B cell (primary cell): ENCODE data around the gene DCST2. TPM values are rescaled to one million over a fixed set of nuclear protein-coding genes. Genes with fewer than 3 reads are reported as not detected.

Source experiments
- ATAC-seq: fragments of 200-7000 bp; cut with Tn5 transposase; one replicate; pipeline ENCODE4 v1.10.0; 2021; ENCODE audit warnings: low read depth, mild to moderate bottlenecking, moderate number of reproducible peaks, moderate library complexity
- CTCF ChIA-PET: fragments of 350-600 bp; sonication (Branson Sonifier 250); formaldehyde crosslinking; loops from one replicate; lab custom pipeline; 2021; ENCODE audit warnings: antibody characterized with exemption, inconsistent platforms; lab: Charles Lee
- POLR2A ChIA-PET: fragments of 350-600 bp; sonication (Branson Sonifier 250); formaldehyde crosslinking; loops from one replicate; lab custom pipeline; 2021; ENCODE audit warnings: antibody characterized with exemption; lab: Charles Lee
- DNase-seq: peaks from one replicate; pipeline ENCODE4 v3.0.0; 2013
- H2AFZ ChIP-seq: 2 replicates; pipeline ENCODE4 v1.6.1; 2012; ENCODE audit warnings: mild to moderate bottlenecking, low read depth, low read length; ENCODE audit not compliant: insufficient read depth, poor library complexity, severe bottlenecking
- H3K27ac ChIP-seq, 2 donors: 1 replicate in 1 of 2; 2 replicates in 1 of 2; pipeline ENCODE4 v1.5.1; 2012 to 2013; ENCODE audit warnings: low read length in 2 of 2, mild to moderate bottlenecking in 2 of 2, moderate library complexity in 1 of 2
- H3K27me3 ChIP-seq, 4 experiments: fragments of 200-600 bp in 1 of 4; sonication (generic) in 1 of 4; replicated peaks in 1 of 4; 1 replicate in 2 of 4; 2 replicates in 2 of 4; pipeline versions ENCODE4 v1.6.1 to v1.7.0; 2013 to 2016; ENCODE audit warnings: low read length in 3 of 4, mild to moderate bottlenecking in 2 of 4, mixed read lengths in 1 of 4, moderate library complexity in 1 of 4; ENCODE audit not compliant: insufficient read depth in 4 of 4, control insufficient read depth in 3 of 4; ENCODE audit errors: control extremely low read depth in 1 of 4
- H3K36me3 ChIP-seq, 2 experiments: replicated peaks in 1 of 2; 1 replicate in 1 of 2; 2 replicates in 1 of 2; pipeline versions ENCODE4 v1.6.1 to v1.7.1; 2013; ENCODE audit warnings: low read length in 1 of 2; ENCODE audit not compliant: insufficient read depth in 2 of 2, control insufficient read depth in 1 of 2; ENCODE audit errors: control extremely low read depth in 1 of 2, extremely low read depth in 1 of 2
- H3K4me1 ChIP-seq, 2 donors: fragments of 200-600 bp in 1 of 2; sonication (generic) in 1 of 2; 1 replicate in 1 of 2; 2 replicates in 1 of 2; pipeline versions ENCODE4 v1.5.1 to v1.6.1; 2013 to 2017; ENCODE audit warnings: low read length in 2 of 2; ENCODE audit not compliant: control insufficient read depth in 2 of 2, insufficient read depth in 2 of 2
- H3K4me2 ChIP-seq: replicated peaks from 2 replicates; pipeline ENCODE3; 2012; ENCODE audit warnings: mild to moderate bottlenecking, low read depth, low read length; ENCODE audit not compliant: poor library complexity, severe bottlenecking
- H3K4me3 ChIP-seq, 5 experiments: fragments of 200-600 bp in 1 of 5; sonication (generic) in 1 of 5; 1 replicate in 3 of 5; 2 replicates in 2 of 5; pipeline versions ENCODE4 v1.5.1 to v1.7.0; 2011 to 2016; ENCODE audit warnings: low read length in 4 of 5, mild to moderate bottlenecking in 4 of 5, low read depth in 2 of 5, control low read depth in 1 of 5, moderate library complexity in 1 of 5; ENCODE audit not compliant: insufficient read depth in 1 of 5; ENCODE audit errors: control extremely low read depth in 1 of 5, extremely low read depth in 1 of 5
- H3K79me2 ChIP-seq: fragments of 200-600 bp; sonication (generic); one replicate; pipeline ENCODE4 v1.6.0; 2016; ENCODE audit warnings: low read length; ENCODE audit not compliant: control insufficient read depth, insufficient read depth
- H3K9ac ChIP-seq: fragments of 200-600 bp; sonication (generic); 2 replicates; pipeline ENCODE4 v1.6.1; 2017; ENCODE audit warnings: mild to moderate bottlenecking, low read length, moderate library complexity
- H3K9me3 ChIP-seq, 3 donors: one replicate each; pipeline versions ENCODE4 v1.6.1 to v1.7.1; 2013; ENCODE audit warnings: low read length in 2 of 3; ENCODE audit not compliant: control insufficient read depth in 2 of 3, insufficient read depth in 1 of 3; ENCODE audit errors: control extremely low read depth in 1 of 3
- H4K20me1 ChIP-seq: 2 replicates; pipeline ENCODE4 v1.6.0; 2012; ENCODE audit warnings: mild to moderate bottlenecking, low read length; ENCODE audit not compliant: insufficient read depth, control insufficient read depth, poor library complexity, severe bottlenecking
- H3K27ac Mint-ChIP-seq: one replicate; pipeline ENCODE4 v1.8.0; 2021; ENCODE audit warnings: mixed read lengths
- H3K27me3 Mint-ChIP-seq: one replicate; pipeline ENCODE4 v1.8.0; 2021; ENCODE audit warnings: mixed read lengths
- H3K4me1 Mint-ChIP-seq: one replicate; pipeline ENCODE4 v1.8.0; 2021; ENCODE audit warnings: mixed read lengths
- H3K4me3 Mint-ChIP-seq: one replicate; pipeline ENCODE4 v1.8.0; 2021; ENCODE audit warnings: mixed read lengths
- H3K9me3 Mint-ChIP-seq: one replicate; pipeline ENCODE4 v1.8.0; 2022; ENCODE audit warnings: mixed read lengths; ENCODE audit not compliant: insufficient read depth
- EZH2 ChIP-seq: IDR thresholded peaks from 2 replicates; pipeline ENCODE4 v1.6.1; 2012; ENCODE audit warnings: borderline replicate concordance, low read depth, mild to moderate bottlenecking, moderate library complexity, low read length; ENCODE audit not compliant: insufficient read depth, poor library complexity, severe bottlenecking
- WGBS: methylation state at CpG from one replicate; pipeline ENCODE4 v1.1.5; 2013; ENCODE audit warnings: missing lambda C conversion rate; ENCODE audit not compliant: insufficient coverage; 5-methylcytosine and 5-hydroxymethylcytosine counted together
- intact Hi-C: fragments of 100-400 bp; cut with micrococcal nuclease; formaldehyde crosslinking; loops from one replicate; pipeline ENCODE4 v1.10.0; 2022
- polyA plus RNA-seq: library from polyadenylated mRNA; depleted of rRNA; stranded (reverse); fragments of >200 nt; gene quantifications from 2 replicates; pipeline ENCODE4 v1.2.3, GENCODE V29; 2012
- total RNA-seq, 2 donors: library from RNA; stranded (reverse); fragments of 120-200 nt in 1 of 2; gene quantifications; 1 replicate in 1 of 2; 2 replicates in 1 of 2; pipeline versions ENCODE4 v1.2.3 to v1.2.4, GENCODE V29; 2013 to 2022
- TF ChIP-seq, protein P1 (sequence below): fragments of 200-600 bp; IDR thresholded peaks from one replicate; pipeline ENCODE4 v1.8.0; 2022; ENCODE audit warnings: antibody characterized with exemption, mild to moderate bottlenecking

The DCST2 gene
- total and polyA plus RNA-seq, 2 donors (not counting 1 experiment from before 2014, with no cell fraction given) = 0.89 to 5.4 TPM

DNA sequence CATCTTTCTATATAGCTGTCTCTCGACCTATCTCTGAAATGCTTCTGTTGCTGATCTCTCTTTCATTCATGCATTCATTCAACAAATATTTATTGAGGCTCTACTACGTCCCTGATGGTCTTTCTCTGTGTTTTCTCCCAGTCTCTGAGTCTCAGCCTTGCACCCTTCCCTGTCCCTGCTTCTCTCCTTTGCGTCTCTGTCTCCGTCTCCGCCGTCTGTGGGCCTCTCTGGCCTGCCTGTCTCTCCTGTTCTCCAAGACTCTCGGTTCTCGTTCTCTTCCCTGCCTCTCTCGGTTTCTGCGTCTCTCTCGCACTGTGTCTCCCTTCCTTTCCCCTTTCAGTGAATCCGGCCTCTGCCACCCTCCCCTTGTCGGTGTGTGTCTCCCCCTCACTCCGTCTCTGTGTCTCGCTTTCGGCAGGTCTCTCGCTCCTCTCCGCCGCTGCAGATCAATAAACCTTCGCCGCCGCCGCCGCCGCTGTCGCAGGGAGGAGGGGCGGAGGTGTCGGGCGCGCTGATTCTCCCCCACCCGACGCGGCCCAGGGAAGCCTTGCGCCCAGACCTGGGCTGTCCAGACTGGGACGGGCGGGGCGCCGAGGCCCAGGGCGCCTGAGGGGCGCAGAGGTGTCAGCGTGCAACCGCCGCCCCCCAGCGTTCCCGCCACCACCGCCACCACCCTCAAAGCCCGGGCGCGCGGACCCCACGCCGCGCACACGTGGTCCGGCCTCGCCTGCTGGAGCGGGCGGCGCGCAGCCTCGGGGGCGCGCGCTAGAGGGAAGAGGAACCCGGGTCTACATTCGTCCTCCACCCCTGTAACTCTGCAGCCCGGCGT lies 48.1 kb upstream of the DCST2 start:
- 5% methylated on average over 50 of the region's 68 CpGs for WGBS
- POLR2A ChIA-PET = interaction anchor here (1.6 to 2.8 kb wide), 2 partner anchors 11 to 17 kb away, joined by 7 to 9 read pairs; no protein-coding TSS in a partner anchor
- Histone ChIP-seq H3K4me3 (peak overlapping the region in 4 of 5 experiments; percentile 12 to 52 (median 26)), H2AFZ (peak overlapping the region; percentile 59), H3K27me3 (peaks cover 0 to 57% (median 43%) of the 10 kb centered on the region in 4 experiments), H3K36me3 (no peaks in the 10 kb centered on the region), H3K79me2 (no peaks in the 10 kb centered on the region), H3K9ac (peak overlapping the region; percentile 36), H3K4me2 (peak overlapping the region; percentile 97), H3K4me1 (peaks cover 71 to 78% of the 10 kb centered on the region in 2 donors), H3K9me3 (peaks cover 0 to 30% (median 0%) of the 10 kb centered on the region in 3 donors), H3K27ac (no peak overlapping the region), H4K20me1 (peaks cover 51% of the 10 kb centered on the region)
- Mint-ChIP-seq H3K27ac (peak overlapping the region; percentile 21), H3K9me3 (no peaks in the 10 kb centered on the region), H3K27me3 (peaks cover 38% of the 10 kb centered on the region), H3K4me3 (peak overlapping the region; percentile 83), H3K4me1 (peaks cover 69% of the 10 kb centered on the region)
- DNase-seq = peak; percentile 66
- TF ChIP-seq, protein P1, sequence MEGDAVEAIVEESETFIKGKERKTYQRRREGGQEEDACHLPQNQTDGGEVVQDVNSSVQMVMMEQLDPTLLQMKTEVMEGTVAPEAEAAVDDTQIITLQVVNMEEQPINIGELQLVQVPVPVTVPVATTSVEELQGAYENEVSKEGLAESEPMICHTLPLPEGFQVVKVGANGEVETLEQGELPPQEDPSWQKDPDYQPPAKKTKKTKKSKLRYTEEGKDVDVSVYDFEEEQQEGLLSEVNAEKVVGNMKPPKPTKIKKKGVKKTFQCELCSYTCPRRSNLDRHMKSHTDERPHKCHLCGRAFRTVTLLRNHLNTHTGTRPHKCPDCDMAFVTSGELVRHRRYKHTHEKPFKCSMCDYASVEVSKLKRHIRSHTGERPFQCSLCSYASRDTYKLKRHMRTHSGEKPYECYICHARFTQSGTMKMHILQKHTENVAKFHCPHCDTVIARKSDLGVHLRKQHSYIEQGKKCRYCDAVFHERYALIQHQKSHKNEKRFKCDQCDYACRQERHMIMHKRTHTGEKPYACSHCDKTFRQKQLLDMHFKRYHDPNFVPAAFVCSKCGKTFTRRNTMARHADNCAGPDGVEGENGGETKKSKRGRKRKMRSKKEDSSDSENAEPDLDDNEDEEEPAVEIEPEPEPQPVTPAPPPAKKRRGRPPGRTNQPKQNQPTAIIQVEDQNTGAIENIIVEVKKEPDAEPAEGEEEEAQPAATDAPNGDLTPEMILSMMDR = no peak
- peak; percentile 98 for TF ChIP-seq EZH2
- intact Hi-C loops = no loop called here
- no peak for ATAC-seq
- CTCF ChIA-PET = interaction anchor here (0.6 to 5.5 kb wide), 9 partner anchors 10 to 174 kb away, joined by 3 to 184 read pairs (median 7); partner anchors contain the start of genes ADAM15, EFNA4 and KRTCAP2
